Choroid plexus epithelial cell (primary cell): ENCODE data around the gene GMEB1.

Experiments used
- DNase-seq: peaks from one replicate; pipeline ENCODE4 v3.0.0-alpha.2; 2010; ENCODE audit warnings: low read depth
- H3K4me3 ChIP-seq: 2 replicates; pipeline ENCODE4 v1.5.1; 2011; ENCODE audit warnings: low read depth, mild to moderate bottlenecking, control low read depth, low read length, moderate library complexity
- TF ChIP-seq, protein P1 (sequence below): conservative IDR thresholded peaks from 2 replicates; pipeline ENCODE4 v1.5.1; 2011; ENCODE audit warnings: low read depth, mild to moderate bottlenecking, control low read depth, inconsistent platforms, low read length, moderate library complexity

The GMEB1 gene

DNA sequence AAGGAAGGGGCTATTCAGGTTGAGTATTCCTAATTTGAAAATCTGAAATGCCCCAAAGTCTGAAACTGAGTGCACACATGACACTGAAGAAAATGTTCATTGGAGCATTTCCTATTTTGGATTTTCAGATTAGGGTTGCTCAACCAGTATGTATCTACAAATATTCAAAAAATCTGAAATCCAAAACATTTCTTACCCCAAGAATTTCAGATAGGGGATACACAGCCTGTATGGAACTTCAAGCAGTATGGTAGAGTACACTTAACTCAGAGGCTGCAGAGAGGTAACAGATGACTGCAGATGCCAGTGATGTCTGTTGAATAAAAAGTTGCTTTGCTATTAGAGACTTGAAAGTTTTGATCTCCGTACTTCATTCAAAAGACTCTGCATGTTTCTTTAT lies 87.1 kb downstream of the GMEB1 start:
- TF ChIP-seq, protein P1, sequence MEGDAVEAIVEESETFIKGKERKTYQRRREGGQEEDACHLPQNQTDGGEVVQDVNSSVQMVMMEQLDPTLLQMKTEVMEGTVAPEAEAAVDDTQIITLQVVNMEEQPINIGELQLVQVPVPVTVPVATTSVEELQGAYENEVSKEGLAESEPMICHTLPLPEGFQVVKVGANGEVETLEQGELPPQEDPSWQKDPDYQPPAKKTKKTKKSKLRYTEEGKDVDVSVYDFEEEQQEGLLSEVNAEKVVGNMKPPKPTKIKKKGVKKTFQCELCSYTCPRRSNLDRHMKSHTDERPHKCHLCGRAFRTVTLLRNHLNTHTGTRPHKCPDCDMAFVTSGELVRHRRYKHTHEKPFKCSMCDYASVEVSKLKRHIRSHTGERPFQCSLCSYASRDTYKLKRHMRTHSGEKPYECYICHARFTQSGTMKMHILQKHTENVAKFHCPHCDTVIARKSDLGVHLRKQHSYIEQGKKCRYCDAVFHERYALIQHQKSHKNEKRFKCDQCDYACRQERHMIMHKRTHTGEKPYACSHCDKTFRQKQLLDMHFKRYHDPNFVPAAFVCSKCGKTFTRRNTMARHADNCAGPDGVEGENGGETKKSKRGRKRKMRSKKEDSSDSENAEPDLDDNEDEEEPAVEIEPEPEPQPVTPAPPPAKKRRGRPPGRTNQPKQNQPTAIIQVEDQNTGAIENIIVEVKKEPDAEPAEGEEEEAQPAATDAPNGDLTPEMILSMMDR = no peak
- no peak overlapping the region for H3K4me3 ChIP-seq
- peak; percentile 23 for DNase-seq

DNA sequence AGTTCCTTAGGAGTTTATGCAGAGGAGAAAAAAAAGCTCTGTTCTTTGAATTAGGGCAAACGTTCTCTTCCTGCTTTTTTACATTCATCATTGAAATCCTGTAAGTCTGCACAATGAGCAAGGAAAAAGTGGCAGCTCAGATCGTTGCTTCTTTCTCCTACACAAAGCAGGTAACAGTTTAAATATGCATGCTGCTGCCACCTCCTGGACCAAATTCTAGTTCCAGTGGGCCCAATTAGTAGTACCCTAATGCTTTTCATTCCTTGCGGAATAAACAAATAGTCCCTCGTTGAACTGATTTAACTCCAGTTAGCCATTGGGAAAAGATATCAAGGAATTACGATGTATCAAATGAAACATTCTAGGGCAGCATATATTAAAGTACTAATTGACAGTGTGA lies 88.3 kb downstream of the GMEB1 start:
- H3K4me3 ChIP-seq = no peak overlapping the region
- peak; percentile 32 for DNase-seq
- TF ChIP-seq, protein P1 = peak; percentile 43

DNA sequence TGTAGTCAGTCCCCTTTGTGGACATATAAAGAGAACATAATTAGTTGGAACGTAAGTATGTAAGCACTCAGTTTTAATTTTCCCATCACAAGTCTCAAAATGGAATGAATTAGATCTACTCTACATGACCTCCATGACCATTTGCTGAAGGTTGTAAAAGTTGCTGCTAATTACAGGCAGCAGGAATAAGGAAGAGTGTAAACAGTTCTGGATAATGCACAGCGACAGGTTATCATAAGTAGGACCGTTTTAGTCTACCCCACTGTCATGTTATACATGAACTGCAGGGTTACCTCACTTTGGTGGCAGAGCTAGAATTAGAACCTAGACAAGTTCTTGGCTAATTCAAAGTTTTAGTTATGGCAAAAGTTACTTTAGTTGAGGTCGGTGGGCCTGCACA lies 89.8 kb downstream of the GMEB1 start:
- no peak overlapping the region for H3K4me3 ChIP-seq
- no peak for DNase-seq
- TF ChIP-seq, protein P1 = no peak

DNA sequence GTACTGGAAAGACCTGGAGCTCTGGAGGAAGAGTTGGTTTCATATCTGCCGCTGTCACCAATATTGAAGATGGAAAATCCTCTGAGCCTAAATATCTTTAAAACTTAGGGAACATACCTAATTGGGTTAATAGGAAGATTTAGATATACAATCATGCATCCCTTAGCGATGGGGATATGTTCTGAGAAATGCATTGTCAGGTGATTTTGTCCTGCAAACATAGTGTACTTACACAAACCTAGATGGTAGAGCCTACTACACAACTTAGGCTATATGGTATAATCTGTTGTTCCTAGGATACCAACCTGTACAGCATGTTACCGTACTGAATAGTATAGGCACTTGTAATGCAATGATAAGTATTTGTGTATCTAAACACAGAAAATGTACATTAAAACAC lies 90.7 kb downstream of the GMEB1 start:
- H3K4me3 ChIP-seq = no peak overlapping the region
- TF ChIP-seq, protein P1 = no peak
- DNase-seq = no peak

DNA sequence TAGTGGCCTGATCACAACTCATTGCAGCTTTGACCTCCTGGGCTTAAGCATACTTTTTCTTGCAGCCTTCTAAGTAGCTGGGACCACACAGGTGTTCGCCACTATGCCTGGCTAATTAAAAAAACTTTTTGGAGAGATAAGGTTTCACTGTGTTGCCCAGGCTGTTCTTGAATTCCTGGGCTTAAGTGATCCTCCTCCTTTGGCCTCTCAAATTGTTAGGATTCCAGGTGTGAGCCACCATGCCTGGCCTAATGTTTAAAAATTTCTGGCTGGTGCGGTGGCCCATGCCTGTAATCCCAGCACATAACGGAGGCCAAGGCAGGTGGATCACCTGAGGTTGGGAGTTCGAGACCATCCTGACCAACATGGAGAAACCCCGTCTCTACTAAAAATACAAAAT lies 92.6 kb downstream of the GMEB1 start:
- no peak overlapping the region for H3K4me3 ChIP-seq
- DNase-seq = no peak
- TF ChIP-seq, protein P1 = no peak

DNA sequence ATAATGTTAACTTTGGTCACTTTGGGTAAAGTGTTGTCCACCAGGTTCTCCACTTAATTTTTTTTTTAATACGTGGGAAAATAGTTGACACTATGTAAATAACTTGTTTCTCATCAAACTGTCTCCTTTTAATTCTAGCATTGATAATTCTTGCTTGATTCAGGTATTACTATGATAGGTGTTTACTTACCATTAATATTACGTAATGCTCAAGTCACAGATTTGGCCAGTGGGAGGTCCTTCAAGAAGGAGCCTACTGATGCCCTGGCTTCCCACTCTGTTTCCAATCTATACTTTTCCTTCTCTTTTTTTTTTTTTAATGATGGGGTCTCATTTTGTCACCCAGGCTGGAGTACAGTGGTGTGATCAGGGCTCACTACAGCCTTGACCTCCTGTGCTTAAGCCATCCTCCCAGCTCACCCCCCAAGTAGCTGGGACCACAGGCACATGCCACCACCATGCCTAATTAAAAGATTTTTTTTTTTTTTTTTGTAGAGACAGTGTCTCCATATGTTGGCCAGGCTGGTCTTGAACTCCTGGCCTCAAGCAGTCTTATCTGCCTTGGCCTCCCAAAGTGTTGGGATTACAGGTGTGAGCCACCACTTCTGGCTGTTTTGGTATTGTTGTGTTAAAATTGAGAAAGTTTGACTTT lies 98.1 kb downstream of the GMEB1 start:
- no peak for DNase-seq
- TF ChIP-seq, protein P1 = no peak
- H3K4me3 ChIP-seq = no peak overlapping the region
